Tibial nerve (tissue), 4 donors: Measurements from ENCODE around the gene RAB3B. TPM values are rescaled to one million over a fixed set of nuclear protein-coding genes. Genes with fewer than 3 reads are reported as not detected.

Experiments used
- DNase-seq, 2 donors: peaks; one replicate each; pipeline ENCODE4 v3.0.0-alpha.2; 2019; ENCODE audit warnings: low spot score in 2 of 2
- H3K27ac ChIP-seq, 4 donors: fragments of 200-600 bp; sonication (generic) in 3 of 4; one replicate each; pipeline ENCODE4 v1.5.1; 2017 to 2019; ENCODE audit warnings: mild to moderate bottlenecking in 1 of 4
- H3K27me3 ChIP-seq, 2 donors: fragments of 200-600 bp; sonication (generic) in 1 of 2; one replicate each; pipeline versions ENCODE4 v1.5.1 to v1.6.0; 2017 to 2019
- H3K36me3 ChIP-seq, 3 donors: fragments of 200-600 bp; sonication (generic); one replicate each; pipeline ENCODE4 v1.5.1; 2018 to 2019
- H3K4me1 ChIP-seq, 4 donors: fragments of 200-600 bp; sonication (generic) in 3 of 4; one replicate each; pipeline ENCODE4 v1.5.1; 2017 to 2019
- H3K4me3 ChIP-seq, 4 donors: fragments of 200-600 bp; sonication (generic) in 3 of 4; one replicate each; pipeline ENCODE4 v1.5.1; 2017 to 2019; ENCODE audit warnings: mild to moderate bottlenecking in 1 of 4, moderate library complexity in 1 of 4
- H3K9me3 ChIP-seq, 4 donors: fragments of 200-600 bp; sonication (generic) in 3 of 4; one replicate each; pipeline ENCODE4 v1.5.1; 2017 to 2019
- EP300 ChIP-seq, 2 donors: sonication (generic); formaldehyde crosslinking; IDR thresholded peaks; one replicate each; pipeline ENCODE4 v1.6.1; 2017; ENCODE audit warnings: antibody characterized with exemption in 2 of 2, mild to moderate bottlenecking in 1 of 2
- POLR2A ChIP-seq, 2 donors: fragments of 450-650 bp; IDR thresholded peaks; one replicate each; pipeline ENCODE4 v1.6.1; 2017; ENCODE audit warnings: antibody characterized with exemption in 2 of 2, mild to moderate bottlenecking in 2 of 2, moderate library complexity in 2 of 2
- WGBS, 2 donors: methylation state at CpG; one replicate each; pipeline ENCODE4 v1.1.5; 2018; 5-methylcytosine and 5-hydroxymethylcytosine counted together
- total RNA-seq, 4 donors: library from RNA; depleted of rRNA; stranded (reverse); fragments of >200 nt; gene quantifications; one replicate each; pipeline ENCODE4 v1.1.0, GENCODE V29; 2016
- TF ChIP-seq, protein P1 (sequence below), 5 experiments: fragments of 200-600 bp in 3 of 5; fragments of 450-650 bp in 2 of 5; sonication (generic) in 3 of 5; IDR thresholded peaks; one replicate each; pipeline ENCODE4 v1.5.1; 2016 to 2019; ENCODE audit warnings: antibody characterized with exemption in 5 of 5, mild to moderate bottlenecking in 3 of 5, moderate library complexity in 2 of 5

Gene RAB3B
- total RNA-seq, 4 donors from 2014 or later: under 0.01 to 0.39 TPM; not detected in 2

DNA sequence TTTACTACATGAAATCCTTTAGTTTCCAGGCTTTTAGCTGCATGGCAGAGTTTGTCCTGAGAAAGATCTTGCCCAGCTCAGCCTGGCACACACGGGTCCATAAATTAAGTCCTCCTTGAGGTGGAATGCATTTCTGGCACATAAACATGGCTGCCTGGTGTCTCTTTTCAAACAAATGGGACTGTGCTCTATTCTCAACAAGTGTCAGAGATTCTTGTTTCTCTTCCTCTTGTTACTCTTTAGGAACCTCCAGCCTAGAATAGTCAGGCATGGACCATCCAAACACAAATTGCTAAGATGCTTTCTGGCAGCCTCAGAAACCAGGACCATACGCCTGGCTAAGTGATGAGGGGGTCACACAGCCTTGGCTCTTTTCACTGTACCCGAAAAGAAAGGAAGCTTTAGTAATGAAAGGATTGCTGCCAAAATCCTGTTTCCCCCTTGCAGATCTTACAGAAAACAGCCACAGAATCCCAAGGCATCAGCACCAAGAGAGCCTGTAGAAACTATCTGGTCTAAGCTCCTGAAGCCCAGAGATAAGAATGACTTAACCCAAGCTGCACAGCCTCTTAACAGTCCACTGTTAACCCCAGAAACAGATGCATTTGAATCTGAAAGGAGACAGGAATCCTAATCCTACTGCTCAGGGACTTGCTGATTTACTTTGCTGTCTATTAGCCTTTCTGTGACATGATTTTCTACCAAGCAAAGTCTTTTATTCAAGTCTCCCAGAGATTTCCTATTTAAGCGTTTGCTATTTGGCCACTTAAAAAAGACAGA, 80.1 kb downstream of the RAB3B start:
- TF ChIP-seq EP300 (IDR thresholded peaks at IDR 0.05): no peak
- TF ChIP-seq POLR2A (IDR thresholded peaks at IDR 0.05): no peak
- TF ChIP-seq, protein P1, sequence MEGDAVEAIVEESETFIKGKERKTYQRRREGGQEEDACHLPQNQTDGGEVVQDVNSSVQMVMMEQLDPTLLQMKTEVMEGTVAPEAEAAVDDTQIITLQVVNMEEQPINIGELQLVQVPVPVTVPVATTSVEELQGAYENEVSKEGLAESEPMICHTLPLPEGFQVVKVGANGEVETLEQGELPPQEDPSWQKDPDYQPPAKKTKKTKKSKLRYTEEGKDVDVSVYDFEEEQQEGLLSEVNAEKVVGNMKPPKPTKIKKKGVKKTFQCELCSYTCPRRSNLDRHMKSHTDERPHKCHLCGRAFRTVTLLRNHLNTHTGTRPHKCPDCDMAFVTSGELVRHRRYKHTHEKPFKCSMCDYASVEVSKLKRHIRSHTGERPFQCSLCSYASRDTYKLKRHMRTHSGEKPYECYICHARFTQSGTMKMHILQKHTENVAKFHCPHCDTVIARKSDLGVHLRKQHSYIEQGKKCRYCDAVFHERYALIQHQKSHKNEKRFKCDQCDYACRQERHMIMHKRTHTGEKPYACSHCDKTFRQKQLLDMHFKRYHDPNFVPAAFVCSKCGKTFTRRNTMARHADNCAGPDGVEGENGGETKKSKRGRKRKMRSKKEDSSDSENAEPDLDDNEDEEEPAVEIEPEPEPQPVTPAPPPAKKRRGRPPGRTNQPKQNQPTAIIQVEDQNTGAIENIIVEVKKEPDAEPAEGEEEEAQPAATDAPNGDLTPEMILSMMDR (IDR thresholded peaks at IDR 0.05): no peak
- H3K27me3 ChIP-seq: peaks cover 0 to 36% of the 10 kb centered on the region in 2 donors
- H3K4me3 ChIP-seq: no peak overlapping the region
- DNase-seq: no peak
- 79 to 80% methylated on average over 4 of the region's 4 CpGs for WGBS, 2 donors
- no peak overlapping the region for H3K27ac ChIP-seq
- no peaks in the 10 kb centered on the region for H3K4me1 ChIP-seq
- H3K9me3 ChIP-seq: no peaks in the 10 kb centered on the region
- H3K36me3 ChIP-seq: no peaks in the 10 kb centered on the region

- peaks cover 0 to 44% of the 10 kb centered on the region in 2 donors for H3K27me3 ChIP-seq
- TF ChIP-seq POLR2A (IDR thresholded peaks at IDR 0.05) (no peak), EP300 (IDR thresholded peaks at IDR 0.05) (no peak)
- TF ChIP-seq, protein P1 (IDR thresholded peaks at IDR 0.05): no peak
- no peak for DNase-seq
- WGBS, 2 donors: 53 to 55% methylated on average over 2 of the region's 2 CpGs
- H3K4me1 ChIP-seq: no peaks in the 10 kb centered on the region
- no peak overlapping the region for H3K4me3 ChIP-seq
- no peaks in the 10 kb centered on the region for H3K9me3 ChIP-seq
- H3K27ac ChIP-seq: no peak overlapping the region
- H3K36me3 ChIP-seq: no peaks in the 10 kb centered on the region
These were observed 82.0 kb downstream of the RAB3B start for GRCh38 chr1:51908499-51908898.

DNA sequence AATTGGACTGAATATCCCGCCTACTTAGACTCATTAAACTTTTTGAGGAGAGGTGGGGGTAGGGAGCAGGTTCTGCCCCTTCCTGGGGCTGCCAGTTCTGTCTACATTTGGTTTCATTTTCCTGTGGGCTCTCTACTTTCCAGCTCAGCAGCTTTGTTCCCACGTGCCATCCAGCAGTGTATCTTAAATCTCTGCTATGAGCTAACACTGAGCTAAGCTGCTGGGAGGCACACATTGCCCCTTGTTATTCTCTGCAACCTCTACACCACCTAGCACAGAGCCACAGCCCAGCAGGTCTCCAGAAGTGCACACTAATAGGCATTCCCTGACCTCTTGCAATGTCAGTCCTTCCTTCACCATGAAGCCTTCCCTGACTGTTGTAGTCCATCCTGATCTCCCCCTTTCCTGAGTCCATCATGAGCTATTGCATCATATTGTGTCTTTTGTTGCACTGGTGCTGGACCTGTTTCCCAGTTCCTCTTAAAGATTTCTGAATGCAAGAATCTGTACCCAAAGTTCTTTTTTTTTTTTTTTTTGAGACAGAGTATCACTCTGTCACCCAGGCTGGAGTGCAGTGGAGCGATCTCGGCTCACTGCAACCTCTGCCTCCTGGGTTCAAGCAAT, 83.3 kb downstream of the RAB3B start:
- H3K4me1 ChIP-seq: no peaks in the 10 kb centered on the region
- H3K36me3 ChIP-seq: no peaks in the 10 kb centered on the region
- 73% methylated on average over 4 of the region's 4 CpGs for WGBS, 2 donors

DNA sequence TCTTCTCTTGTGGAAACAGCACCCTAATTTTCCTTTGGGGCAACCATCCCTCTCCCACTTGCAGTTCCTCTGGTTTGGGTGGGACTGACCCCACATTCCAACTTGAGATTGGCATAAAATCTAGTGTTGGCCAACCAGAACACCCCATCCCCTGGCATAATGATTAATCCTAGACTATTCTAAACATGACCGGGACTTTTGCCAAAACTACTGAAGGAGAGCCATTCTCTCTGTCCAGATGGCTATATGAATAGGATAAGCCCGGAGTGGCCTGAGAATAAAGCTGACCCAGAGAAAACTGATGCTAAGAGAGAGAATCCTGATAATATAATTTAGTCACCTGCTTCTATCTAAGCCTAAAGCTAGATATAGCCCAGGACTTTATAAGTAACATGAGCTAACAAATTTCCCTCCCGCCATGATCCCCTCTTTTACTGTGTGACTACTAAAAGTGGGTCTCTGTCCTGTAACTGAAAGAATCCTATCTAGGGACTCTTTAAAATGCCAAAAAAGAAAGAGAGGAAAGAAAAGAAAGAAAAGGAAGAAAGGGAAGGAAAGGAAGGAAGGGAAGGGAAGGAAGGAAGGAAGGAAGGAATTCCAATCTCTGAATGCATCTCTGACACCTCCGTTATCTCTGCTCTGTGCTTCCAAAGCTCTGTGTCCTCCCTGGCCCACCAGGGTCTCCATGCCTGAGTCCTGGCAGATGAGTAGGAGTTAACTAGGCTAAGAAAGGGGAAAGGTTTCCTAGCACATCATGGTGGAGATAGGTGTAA, 84.0 kb downstream of the RAB3B start:
- no peak for DNase-seq
- H3K27ac ChIP-seq: no peak overlapping the region
- H3K36me3 ChIP-seq: no peaks in the 10 kb centered on the region
- TF ChIP-seq, protein P1 (IDR thresholded peaks at IDR 0.05): no peak
- TF ChIP-seq EP300 (IDR thresholded peaks at IDR 0.05) (no peak), POLR2A (IDR thresholded peaks at IDR 0.05) (no peak)
- no peak overlapping the region for H3K4me3 ChIP-seq
- no peaks in the 10 kb centered on the region for H3K9me3 ChIP-seq
- H3K27me3 ChIP-seq: peaks cover 0 to 39% of the 10 kb centered on the region in 2 donors
- H3K4me1 ChIP-seq: no peaks in the 10 kb centered on the region
- 46 to 60% methylated on average over 4 of the region's 4 CpGs for WGBS, 2 donors

More for the DNA sequence above, 83.3 kb downstream of the RAB3B start:
- TF ChIP-seq POLR2A (IDR thresholded peaks at IDR 0.05): no peak
- TF ChIP-seq EP300 (IDR thresholded peaks at IDR 0.05): no peak
- TF ChIP-seq, protein P1 (IDR thresholded peaks at IDR 0.05): no peak
- Histone ChIP-seq H3K4me3 (no peak overlapping the region), H3K27ac (no peak overlapping the region), H3K27me3 (peaks cover 0 to 44% of the 10 kb centered on the region in 2 donors), H3K9me3 (no peaks in the 10 kb centered on the region)
- no peak for DNase-seq
